Lower leg skin (tissue), 4 donors: ENCODE measurements around the gene CCDC197. TPM values are rescaled to one million over a fixed set of nuclear protein-coding genes. Genes with fewer than 3 reads are reported as not detected.

Experiments
- DNase-seq, 2 donors: peaks; one replicate each; pipeline ENCODE4 v3.0.0-alpha.2; 2019; ENCODE audit warnings: low spot score in 2 of 2
- H3K4me3 ChIP-seq: fragments of 200-600 bp; sonication (generic); 2 replicates; pipeline ENCODE4 v1.5.1; 2017; ENCODE audit warnings: mild to moderate bottlenecking, low read depth; ENCODE audit not compliant: poor library complexity, severe bottlenecking
- POLR2A ChIP-seq, 2 donors: fragments of 450-650 bp; IDR thresholded peaks; one replicate each; pipeline ENCODE4 v1.6.1; 2016 to 2017; ENCODE audit warnings: antibody characterized with exemption in 2 of 2, mild to moderate bottlenecking in 1 of 2, moderate library complexity in 1 of 2
- WGBS, 2 donors: methylation state at CpG; one replicate each; pipeline ENCODE4 v1.1.5; 2018; 5-methylcytosine and 5-hydroxymethylcytosine counted together
- intact Hi-C: fragments of 100-400 bp; cut with DNase I; formaldehyde crosslinking; loops from one replicate; pipeline ENCODE4 v1.15.0; 2023; ENCODE audit warnings: low total_unique reads
- total RNA-seq, 4 donors: library from RNA; depleted of rRNA; stranded (reverse); fragments of >200 nt; gene quantifications; one replicate each; pipeline ENCODE4 v1.1.0, GENCODE V29; 2016
- TF ChIP-seq, protein P1 (sequence below), 3 donors: fragments of 450-650 bp; IDR thresholded peaks; one replicate each; pipeline ENCODE4 v1.5.1; 2016; ENCODE audit warnings: antibody characterized with exemption in 3 of 3, mild to moderate bottlenecking in 3 of 3, moderate library complexity in 2 of 3

The CCDC197 gene
- total RNA-seq, 4 donors from 2014 or later = not detected

DNA sequence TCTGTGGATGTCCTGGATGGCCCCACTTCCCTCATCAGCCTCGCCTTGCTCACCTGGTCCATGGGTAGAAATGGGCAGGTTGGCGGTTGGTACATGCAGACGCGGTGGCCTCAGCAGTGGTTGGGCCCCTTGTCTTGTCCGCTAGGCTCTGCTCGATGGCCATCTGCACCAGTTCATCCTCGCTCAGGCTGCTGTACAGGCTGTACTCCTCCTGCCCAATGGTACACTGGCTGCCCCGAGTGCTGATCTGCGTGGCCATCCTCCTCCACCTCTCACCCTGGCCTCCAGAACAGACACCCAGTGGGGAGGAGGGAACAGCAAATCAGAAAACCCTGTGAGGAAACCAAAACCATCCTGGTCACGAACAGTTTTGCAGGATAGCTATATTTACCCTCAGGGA lies 32.8 kb upstream of the CCDC197 start:
- DNase-seq = no peak
- intact Hi-C loops = no loop called here
- no peak for TF ChIP-seq POLR2A (IDR thresholded peaks at IDR 0.05)
- TF ChIP-seq, protein P1, sequence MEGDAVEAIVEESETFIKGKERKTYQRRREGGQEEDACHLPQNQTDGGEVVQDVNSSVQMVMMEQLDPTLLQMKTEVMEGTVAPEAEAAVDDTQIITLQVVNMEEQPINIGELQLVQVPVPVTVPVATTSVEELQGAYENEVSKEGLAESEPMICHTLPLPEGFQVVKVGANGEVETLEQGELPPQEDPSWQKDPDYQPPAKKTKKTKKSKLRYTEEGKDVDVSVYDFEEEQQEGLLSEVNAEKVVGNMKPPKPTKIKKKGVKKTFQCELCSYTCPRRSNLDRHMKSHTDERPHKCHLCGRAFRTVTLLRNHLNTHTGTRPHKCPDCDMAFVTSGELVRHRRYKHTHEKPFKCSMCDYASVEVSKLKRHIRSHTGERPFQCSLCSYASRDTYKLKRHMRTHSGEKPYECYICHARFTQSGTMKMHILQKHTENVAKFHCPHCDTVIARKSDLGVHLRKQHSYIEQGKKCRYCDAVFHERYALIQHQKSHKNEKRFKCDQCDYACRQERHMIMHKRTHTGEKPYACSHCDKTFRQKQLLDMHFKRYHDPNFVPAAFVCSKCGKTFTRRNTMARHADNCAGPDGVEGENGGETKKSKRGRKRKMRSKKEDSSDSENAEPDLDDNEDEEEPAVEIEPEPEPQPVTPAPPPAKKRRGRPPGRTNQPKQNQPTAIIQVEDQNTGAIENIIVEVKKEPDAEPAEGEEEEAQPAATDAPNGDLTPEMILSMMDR (IDR thresholded peaks at IDR 0.05) = no peak
- WGBS, 2 donors = 94 to 96% methylated on average over 10 of the region's 10 CpGs
- H3K4me3 ChIP-seq = no peak overlapping the region

DNA sequence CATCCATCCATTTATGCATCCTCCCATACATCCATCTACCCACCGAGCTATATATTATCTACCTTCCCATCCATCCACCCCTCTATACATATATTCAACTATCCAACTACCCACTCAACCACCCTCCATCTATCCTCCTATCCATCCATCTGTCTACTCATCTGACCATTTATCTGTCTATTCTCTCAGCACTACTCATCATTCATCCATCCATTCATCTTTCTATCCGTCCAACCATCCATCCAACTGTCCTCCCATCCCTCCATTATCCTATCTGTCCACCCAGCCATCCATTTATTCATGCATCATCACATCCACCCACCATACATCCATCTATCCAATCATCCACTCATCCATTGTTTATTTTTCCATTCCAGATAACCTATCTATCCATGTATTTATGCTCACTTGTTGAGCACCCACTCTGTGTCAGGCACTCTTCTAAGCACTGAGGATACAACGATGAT lies 32.2 kb upstream of the CCDC197 start:
- 91 to 99% methylated on average over 3 of the region's 3 CpGs for whole genome bisulfite sequencing, 2 donors
- DNase-seq = no peak
- intact Hi-C loops = no loop called here
- no peak for TF ChIP-seq POLR2A (IDR thresholded peaks at IDR 0.05)
- TF ChIP-seq, protein P1 (IDR thresholded peaks at IDR 0.05) = no peak
- no peak overlapping the region for H3K4me3 ChIP-seq

DNA sequence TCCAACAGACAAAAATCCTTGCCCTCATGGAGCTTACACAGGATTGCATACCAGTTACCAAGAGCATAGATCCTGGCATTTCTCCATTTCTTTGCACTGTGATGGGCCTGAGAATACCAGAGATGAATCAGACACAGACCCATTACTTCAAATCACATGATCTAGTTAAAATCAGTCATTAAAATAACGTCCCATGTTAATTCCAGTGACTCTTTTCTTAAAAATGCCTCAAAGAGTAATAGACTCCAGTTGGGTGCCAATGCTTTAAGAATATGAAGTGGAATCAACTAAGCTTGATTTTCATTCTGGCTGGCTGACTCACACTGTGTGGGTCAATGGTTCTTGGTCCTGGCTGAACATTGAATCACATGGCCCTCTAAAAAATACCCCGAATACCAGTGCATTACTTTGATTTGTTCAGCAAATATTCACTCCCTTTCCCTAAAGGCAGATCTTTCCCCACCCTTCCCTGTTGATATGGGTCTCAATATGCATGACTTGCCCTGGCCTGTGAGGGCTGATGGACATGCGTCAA lies 31.7 kb upstream of the CCDC197 start:
- 73 to 75% methylated on average over 3 of the region's 3 CpGs for whole genome bisulfite sequencing, 2 donors
- DNase-seq = no peak
- intact Hi-C loops = no loop called here
- H3K4me3 ChIP-seq = no peak overlapping the region
- TF ChIP-seq, protein P1 (IDR thresholded peaks at IDR 0.05) = no peak
- TF ChIP-seq POLR2A (IDR thresholded peaks at IDR 0.05) = no peak

DNA sequence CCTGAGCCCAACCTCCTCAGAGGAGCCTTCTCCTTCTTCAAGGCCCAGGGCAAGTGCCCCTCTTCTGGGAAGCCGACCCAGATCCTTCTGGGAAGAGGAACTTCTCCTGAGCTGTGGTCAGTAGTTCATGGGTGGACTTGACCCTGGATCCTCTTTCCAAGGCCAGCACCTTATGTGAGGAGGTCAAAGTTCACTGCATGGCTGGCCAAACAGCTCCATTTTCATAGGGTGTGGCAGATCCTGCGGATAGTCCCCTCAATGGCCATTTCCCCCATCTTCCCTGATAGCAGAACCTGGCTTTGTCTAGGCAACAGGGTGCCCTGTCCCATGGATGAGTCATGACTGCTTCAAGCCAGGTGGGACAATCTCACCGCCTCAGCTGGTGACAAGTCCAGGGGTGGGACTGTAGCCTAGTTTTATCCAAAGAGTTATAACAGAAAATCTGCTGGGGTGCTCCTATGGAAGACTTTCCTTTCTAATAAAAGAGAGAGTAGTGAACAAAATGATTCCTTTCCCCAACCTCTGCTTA lies 31.1 kb upstream of the CCDC197 start:
- WGBS, 2 donors = 88 to 93% methylated on average over 3 of the region's 3 CpGs
- intact Hi-C loops = no loop called here
- H3K4me3 ChIP-seq = no peak overlapping the region
- DNase-seq = no peak
- TF ChIP-seq POLR2A (IDR thresholded peaks at IDR 0.05) = no peak
- TF ChIP-seq, protein P1 (IDR thresholded peaks at IDR 0.05) = no peak

DNA sequence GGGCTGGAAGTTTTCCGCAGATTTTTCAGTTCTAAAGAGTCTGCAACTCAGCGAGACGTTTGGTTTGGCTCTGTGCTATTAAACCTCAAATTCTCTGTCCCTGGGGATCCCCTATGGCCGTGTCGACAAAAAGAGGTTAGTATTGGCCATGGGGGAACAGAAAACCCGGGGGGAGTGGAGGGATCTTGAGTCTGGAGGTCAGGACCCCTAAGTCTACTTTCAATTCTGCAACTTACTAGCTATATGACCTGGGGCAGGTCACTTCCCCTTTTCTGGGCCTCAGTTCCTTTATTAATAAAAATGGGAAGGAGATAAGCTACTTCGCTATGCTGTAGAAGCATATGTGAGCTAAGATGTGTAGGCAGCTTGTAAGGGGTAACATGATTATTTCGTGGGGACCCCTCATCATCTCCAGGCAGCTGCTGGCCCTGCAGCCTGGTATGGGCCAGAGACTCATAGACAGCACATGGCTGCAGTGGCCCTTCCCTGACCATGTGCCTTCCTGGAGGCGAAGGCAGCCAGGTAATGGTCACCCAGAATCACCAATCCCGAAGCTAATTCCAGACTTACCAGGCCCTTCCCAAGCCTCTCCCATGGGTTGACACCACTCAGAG lies 29.4 kb upstream of the CCDC197 start:
- DNase-seq = no peak
- 60 to 64% methylated on average over 10 of the region's 10 CpGs for WGBS, 2 donors
- H3K4me3 ChIP-seq = no peak overlapping the region
- intact Hi-C loops = no loop called here
- TF ChIP-seq POLR2A (IDR thresholded peaks at IDR 0.05) = no peak
- TF ChIP-seq, protein P1 (IDR thresholded peaks at IDR 0.05) = no peak
